NCI-H1417 treated with DMSO at 0.1 percent for 48 hours (cell line): ENCODE data around the gene JRKL.
"Not testable (repeated sequence)": the region's sequence is repeated elsewhere in the genome, so short reads cannot be mapped to it uniquely, and the experiment has no call there.

Experiments
- DNase-seq: peaks from one replicate; lab custom pipeline; 2025; lab: John Stamatoyannopoulos, UW

JRKL gene

GRCh38 chr11:96394773-96395172 lies 5.0 kb downstream of the JRKL start:
- DNase-seq = no peak

DNA sequence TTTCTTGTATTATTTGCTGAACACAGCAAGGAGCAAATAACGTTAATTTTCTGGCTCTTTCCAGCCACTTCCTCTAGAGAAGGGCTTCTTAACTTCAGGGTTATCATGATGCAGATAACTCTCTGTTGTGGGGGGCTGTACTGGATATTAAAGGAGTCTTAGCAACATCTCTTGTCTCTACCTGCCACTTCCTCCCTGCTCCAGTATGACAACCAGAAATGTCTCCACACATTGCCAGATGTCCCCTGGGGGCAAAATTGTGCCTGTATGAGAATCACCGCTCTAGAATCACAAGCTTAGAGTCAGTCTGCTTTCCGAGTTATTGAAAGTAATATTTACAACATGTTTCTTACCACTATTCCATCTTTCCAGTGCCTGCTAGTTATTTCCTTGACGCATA lies 6.8 kb downstream of the JRKL start:
- no peak for DNase-seq

DNA sequence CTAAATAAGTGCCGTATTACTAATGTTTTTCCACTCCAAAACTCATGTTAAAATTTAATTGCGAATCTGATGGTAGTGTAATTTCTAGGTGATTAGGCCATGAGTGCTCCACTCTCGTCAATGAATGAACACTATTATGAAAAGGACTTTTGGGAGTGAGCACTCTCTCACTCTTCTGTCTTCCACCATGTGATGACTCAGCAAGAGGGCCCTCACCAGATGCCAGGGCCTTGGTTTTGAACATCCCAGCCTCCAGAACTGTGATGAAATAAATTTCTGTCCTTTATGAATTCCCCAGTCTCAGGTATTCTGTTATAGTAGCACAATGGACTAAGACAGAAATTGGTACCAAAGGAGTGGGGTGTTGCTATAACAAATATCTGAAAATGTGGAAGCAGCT lies 8.1 kb downstream of the JRKL start:
- no peak for DNase-seq

DNA sequence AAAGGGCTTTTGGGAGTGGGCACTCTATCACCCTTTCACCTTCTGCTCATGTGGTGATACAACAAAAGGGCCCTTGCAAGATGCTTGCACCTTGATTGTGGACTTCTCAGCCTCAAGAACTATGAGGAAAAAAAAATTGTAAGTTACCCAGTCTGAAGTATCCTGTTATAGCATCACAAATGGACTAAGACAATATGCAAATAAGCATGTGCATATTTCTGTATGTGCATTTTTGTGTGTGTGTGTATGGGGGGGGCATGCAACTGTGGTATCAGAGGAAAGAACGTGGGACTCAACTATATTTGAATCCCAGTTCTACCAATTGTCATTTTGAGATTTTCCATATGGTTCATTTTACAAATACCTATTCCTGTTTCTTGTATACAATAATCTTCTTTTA lies 10.9 kb downstream of the JRKL start:
- no peak for DNase-seq

DNA sequence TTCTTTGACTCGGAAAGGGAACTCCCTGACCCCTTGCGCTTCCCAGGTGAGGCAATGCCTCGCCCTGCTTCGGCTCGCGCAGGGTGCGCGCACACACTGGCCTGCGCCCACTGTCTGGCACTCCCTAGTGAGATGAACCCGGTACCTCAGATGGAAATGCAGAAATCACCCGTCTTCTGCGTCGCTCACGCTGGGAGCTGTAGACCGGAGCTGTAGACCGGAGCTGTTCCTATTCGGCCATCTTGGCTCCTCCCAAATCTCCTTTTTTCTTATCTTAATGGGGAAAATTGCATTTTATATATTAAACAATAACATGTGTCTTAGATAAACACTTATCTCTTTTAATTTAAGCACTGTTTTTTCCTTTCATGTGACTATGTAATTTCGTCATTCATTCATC lies 21.6 kb downstream of the JRKL start:
- DNase-seq = not testable (repeated sequence)

DNA sequence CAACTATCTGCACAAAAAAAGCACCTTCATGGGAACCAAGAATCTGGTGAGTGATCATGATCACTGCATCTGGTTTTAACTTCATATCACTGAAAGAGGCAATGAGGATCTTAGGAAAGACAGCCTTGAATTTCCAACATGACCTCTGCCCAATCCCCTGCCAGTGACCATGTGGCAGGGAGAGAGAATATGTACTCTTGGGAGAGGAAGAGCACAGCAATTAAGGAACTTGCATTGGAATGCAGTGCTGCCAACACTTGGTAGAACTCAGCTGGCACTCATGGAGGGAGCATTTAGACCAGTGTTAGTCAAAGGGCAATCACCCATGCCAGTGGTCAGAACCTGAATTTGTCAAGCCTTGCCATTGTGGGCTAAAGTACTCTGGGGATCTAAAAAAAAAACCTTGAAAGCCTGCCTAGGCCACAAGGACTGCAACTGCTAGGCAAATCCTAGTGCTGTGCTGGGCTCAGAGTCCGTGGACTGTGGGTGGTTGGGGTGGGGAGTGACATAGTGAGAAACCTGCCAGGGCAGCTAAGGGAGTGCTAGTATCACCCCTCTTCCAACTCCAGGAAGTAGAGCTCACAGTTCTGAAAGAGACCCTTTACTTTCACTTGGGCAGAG lies 23.1 kb downstream of the JRKL start:
- DNase-seq = no peak

DNA sequence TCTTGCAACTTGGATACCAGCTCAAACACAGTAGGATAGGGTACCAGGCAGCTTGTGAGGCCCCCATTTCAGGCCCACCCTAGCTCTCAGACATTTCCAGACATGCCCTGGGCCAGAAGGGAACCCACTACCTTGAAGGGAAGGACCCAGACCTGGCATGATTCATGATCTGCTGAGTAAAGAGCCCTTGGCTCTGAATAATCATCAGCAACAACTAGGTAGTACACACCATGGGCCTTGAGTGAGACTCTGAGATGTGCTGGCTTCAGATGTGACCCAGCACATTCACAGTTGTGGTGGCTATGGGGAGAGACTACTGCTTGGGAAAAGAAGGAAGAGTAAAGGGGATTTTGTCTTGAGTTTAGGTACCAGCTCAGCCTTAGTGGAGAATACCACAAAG lies 23.6 kb downstream of the JRKL start:
- no peak for DNase-seq

GRCh38 chr11:96424693-96425092 lies 34.9 kb downstream of the JRKL start:
- DNase-seq = no peak

DNA sequence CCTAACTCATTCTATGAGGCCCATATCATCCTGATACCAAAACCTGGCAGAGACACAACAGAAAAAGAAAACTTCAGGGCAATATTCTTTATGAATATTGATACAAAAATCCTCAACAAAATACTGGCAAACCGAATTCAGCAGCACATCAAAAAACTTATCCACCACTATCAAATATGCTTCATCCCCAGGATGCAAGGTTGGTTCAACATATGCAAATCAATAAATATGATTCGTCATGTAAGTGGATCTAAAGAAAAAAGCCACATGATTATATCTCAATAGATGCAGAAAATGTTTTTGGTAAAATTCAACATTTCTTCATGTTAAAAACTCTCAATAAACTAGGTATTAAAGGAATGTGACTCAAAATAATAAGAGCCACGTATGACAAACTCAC lies 40.9 kb downstream of the JRKL start:
- DNase-seq = no peak

DNA sequence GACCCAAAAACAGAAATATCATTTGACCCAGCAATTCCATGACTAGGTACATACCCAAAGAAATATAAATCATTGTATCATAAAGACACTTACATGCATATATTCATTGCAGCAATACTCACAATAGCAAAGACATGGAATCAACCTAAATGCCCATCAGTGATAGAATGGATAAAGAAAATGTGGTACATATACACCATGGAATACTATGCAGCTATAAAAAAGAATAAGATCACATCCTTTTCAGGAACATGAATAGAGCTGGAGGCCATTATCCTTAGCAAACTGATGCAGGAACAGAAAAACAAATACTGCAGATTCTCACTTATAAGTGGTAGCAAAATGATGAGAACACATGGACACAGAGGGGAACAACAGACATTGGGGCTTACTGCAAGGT lies 42.8 kb downstream of the JRKL start:
- not testable (repeated sequence) for DNase-seq
